ENCODE data around the gene RUFY3.

The RUFY3 gene

DNA sequence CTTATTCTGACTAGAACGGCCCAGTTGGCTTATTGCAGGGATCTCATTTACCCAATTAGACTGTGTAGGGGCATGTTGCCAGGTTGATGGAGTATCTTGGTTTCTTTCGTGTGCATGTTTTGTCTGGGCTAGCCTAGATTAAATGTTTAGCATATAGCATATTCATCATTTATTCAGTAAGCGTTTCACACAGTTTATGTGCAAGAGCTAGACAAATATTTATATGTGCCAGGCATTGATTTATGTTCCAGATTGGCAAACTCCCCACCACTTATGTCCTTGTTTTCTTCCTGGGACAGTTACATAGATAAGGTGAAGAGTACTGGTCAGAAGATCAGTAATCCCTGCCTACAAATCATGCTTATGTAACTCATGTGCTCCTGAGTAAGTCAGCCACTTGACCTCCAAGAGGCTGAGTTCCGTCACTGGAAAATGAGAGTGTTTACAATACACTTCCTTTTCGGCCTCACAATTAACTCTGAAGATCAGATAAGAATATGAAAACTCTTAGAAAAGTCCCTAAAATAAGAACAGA is 57.2 kb downstream of the RUFY3 start:
- DNase-seq (ENCODE audit: low spot score), result no peak

DNA sequence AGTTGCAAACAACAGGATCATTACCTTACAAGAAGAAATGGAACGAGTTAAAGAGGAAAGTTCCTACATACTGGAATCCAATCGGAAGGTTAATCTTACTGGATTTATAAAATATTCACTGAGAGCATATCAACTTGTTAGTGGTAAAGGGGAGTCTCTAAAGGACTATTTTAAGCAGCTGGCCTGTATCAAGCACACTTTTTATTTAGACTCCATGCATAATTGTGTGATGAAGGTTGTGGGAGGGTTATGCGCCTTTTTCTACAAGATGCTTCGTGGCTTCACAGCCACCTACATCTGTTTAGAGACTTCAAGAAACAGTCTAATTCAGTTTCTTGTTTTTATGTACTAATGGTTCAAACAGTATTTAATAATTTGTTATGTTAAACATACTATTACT is 61.3 kb downstream of the RUFY3 start:
- DNase-seq (ENCODE audit: low spot score), result no peak

DNA sequence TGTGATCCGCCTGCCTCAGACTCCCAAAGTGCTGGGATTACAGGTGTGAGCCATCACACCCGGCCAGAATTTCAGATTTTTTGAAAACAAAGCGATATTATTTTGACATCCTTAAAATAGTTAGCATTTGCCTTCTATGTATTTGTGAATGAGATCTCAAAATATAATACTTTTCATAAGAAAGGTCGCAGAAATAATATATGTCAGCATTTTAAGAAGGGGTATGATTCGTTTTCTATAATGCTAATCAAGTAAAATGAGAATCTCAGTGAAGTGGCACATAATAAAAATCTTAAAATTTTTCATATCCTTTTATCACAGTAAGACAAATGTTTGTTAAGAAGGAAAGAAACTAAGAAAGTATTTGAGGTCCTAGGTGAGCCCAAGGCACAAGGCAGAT is 65.7 kb downstream of the RUFY3 start:
- DNase-seq (ENCODE audit: low spot score), result no peak

- no peak for DNase-seq (ENCODE audit: low spot score)
These were observed 67.0 kb downstream of the RUFY3 start for GRCh38 chr4:70788733-70789132.

DNA sequence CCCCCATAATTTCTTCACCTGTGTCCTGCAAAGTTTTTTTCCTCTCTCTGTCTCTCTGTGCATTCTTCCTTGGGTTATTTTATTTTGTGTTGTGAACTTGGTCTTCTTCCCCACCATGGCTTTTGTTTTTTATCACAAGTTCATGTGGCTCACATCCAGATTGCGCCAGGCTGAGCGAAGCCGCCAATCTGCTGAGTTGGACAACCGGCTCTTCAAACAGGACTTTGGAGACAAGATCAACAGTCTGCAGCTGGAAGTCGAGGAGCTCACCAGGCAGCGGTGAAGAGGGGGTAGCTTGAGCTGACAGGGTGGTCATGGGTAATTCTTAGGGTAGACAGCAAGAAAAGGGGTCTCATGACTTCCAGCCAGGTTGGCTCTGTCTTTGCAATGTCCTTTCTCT is 71.9 kb downstream of the RUFY3 start:
- DNase-seq (ENCODE audit: low spot score), result no peak

DNA sequence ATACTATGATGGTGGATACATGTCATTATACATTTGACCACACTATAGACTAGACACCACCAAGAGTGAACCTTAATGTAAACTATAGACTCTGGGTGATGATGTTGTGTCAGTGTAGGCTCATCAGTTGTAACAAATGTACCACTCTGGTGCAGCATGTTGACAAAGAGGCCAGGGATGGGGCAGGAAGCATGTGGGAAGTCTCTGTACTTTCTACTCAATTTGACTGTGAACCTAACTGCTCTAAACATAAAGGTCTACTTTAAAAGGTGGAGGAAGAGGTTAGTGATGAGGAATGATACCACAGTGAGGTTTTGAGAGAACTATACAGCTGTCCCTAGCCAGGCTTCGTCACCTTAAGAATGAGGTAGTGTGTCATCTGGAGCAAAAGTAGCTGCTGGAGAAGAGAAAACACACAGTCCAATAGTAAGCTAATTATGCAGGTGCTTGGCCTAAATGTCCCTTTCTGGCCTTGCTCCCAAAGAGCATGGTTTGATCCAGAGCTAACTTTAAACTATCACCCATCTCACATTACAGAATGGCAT is 79.6 kb downstream of the RUFY3 start:
- DNase-seq (ENCODE audit: low spot score), result no peak

GRCh38 chr4:70802928-70803580 is 81.3 kb downstream of the RUFY3 start:
- DNase-seq (ENCODE audit: low spot score), result no peak

- DNase-seq (ENCODE audit: low spot score), result no peak
These were observed 86.4 kb downstream of the RUFY3 start for GRCh38 chr4:70808151-70808550.

DNA sequence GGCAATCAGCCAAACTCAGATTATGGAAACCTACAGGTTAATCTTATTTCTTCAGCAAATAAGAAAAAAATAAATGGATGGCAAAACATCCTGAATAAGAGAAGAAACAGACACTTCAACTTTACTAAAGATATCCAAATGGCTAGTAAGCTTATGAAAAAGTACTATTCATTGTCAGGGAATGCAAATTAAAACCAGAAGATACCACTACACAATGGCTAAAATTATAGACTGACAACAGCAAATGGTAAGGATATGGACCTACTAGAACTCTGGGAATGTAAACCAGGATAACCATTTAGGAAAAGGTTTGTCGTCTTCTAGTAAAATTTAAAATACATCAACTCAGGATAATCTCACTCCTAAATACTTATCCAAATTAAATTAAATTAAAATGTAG is 93.6 kb downstream of the RUFY3 start:
- no peak for DNase-seq (ENCODE audit: low spot score)

DNA sequence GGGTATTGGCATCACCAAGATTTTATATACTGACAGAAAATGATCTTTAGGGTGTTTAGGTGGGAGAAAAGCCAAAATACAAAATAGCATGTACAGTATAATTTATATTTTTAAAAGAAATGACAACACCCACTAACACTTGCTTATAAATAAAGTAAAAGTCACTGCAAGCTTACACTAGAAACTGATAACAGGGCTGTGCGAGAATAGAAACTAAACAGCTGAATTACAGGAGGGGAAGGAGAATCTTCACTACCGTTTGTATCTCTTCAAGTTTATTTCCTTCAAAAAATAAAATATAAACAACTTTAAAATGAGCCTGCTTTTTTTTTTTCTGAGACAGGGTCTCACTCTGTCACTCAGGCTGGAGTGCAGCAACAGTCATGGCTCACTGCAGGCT is 95.1 kb downstream of the RUFY3 start:
- no peak for DNase-seq (ENCODE audit: low spot score)

- no peak for DNase-seq (ENCODE audit: low spot score)
These were observed 96.5 kb downstream of the RUFY3 start for GRCh38 chr4:70818173-70818855.

DNA sequence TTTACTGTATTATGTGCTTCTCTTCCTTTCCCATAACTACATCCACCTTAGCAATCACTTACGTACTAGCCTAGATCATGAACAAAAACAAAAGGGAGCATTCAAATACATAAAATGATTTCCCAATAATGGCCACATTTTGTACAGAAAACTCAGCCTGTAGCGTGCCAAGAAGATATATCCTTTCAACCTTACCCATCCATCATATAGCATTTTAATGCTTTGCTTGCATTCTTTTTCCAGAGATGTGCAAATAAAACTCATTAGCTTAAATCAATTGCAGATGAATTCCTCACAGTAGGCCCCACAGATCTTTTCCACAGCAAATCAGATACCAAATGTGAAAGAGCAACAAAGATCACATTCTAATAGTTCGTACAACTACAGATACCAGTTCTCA is 97.2 kb downstream of the RUFY3 start:
- no peak for DNase-seq (ENCODE audit: low spot score)

DNA sequence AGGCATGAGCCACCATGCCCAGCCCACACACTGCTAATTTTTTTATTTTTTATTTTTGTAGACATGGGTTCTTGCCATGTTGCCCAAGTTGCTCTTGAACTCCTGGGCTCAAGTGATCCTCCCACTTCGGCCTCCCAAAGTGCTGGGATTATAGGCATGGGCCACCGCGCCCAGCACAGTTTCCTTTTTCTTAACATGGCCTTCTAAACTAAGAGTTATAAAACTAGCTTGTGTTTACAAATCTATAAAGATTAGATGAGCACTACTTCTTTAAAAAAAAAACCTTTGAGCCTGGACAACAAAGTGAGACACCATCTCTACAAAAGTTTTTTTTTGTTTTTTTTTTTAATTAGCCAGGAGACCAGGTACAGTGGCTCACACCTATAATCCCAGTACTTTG is 107.3 kb downstream of the RUFY3 start:
- no peak for DNase-seq (ENCODE audit: low spot score)

DNA sequence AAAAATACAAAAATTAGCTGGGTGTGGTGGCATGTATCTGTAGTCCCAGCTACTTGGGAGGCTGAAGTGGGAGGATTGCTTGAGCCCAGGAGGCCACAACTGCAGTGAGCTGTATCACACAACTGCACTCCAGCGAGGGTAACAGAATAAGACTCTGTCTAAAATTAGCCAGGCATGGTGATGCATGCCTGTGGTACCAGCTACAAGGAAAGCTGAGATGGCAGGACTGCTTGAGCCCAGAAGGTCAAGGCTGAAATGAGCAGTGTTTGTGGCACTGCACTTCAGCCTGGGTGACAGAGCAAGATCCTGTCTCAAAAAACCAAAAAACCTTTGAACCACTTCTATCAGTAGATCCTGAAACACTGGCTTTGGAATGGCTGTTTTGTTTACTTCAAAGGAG is 107.7 kb downstream of the RUFY3 start:
- DNase-seq (ENCODE audit: low spot score), result no peak

GRCh38 chr4:70830054-70830453 is 108.3 kb downstream of the RUFY3 start:
- DNase-seq (ENCODE audit: low spot score), result no peak

DNA sequence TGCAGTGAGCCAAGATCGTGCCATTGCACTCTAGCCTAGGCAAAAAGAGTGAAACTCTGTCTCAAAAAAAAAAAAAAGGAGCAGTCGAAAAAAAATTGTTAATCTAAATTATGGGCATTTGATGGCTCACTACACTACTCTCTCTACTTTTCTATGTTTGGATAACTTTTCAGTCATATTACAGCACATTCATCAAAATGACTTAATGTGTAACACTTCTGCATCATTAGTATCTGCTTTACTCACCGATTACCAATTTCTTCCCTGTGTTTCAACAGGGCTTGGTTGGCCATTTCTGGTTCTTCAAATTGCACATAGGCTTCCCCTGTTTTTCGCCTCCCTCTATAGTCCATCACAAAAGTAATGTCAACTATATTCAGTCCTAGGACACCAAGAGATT is 109.5 kb downstream of the RUFY3 start:
- DNase-seq (ENCODE audit: low spot score), result no peak

DNA sequence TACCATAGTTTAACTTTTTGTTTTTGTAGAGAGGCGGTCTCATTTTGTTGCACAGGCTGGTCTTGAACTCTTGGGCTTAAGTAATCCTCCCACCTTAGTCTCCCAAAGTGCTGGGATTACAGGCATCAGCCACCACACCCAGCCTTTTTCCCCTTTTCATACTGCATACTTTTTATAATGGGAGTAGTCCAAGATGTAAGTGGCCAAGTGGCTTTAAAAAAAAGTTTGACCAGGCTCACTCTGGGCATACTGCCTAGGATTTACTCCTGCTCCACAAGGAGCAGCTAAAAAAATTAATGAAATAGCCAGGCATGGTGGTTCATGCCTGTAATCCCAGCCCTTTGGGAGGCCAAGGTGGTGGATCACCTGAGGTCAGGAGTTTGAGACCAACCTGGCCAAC is 111.9 kb downstream of the RUFY3 start:
- no peak for DNase-seq (ENCODE audit: low spot score)

GRCh38 chr4:70836081-70836480 is 114.3 kb downstream of the RUFY3 start:
- DNase-seq (ENCODE audit: low spot score), result no peak

DNA sequence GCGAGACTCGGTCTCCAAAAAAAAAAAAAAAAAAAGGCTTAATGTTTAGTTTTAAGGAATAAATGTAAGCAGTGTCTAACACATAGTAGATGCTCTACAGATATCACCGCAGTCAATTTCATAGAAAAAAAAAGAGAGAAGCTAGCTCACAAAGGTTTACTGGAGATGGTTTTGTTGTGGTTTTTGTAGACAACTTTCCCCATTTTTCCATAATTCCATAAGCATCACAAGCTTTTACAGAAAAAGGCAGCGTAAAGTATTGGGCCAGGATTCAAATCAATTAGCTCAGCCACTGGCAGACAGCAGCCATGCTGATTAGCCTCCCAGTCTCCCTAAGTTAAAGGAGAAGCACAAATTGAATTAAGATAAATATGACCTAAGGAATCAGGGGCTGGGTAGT is 116.4 kb downstream of the RUFY3 start:
- no peak for DNase-seq (ENCODE audit: low spot score)

DNA sequence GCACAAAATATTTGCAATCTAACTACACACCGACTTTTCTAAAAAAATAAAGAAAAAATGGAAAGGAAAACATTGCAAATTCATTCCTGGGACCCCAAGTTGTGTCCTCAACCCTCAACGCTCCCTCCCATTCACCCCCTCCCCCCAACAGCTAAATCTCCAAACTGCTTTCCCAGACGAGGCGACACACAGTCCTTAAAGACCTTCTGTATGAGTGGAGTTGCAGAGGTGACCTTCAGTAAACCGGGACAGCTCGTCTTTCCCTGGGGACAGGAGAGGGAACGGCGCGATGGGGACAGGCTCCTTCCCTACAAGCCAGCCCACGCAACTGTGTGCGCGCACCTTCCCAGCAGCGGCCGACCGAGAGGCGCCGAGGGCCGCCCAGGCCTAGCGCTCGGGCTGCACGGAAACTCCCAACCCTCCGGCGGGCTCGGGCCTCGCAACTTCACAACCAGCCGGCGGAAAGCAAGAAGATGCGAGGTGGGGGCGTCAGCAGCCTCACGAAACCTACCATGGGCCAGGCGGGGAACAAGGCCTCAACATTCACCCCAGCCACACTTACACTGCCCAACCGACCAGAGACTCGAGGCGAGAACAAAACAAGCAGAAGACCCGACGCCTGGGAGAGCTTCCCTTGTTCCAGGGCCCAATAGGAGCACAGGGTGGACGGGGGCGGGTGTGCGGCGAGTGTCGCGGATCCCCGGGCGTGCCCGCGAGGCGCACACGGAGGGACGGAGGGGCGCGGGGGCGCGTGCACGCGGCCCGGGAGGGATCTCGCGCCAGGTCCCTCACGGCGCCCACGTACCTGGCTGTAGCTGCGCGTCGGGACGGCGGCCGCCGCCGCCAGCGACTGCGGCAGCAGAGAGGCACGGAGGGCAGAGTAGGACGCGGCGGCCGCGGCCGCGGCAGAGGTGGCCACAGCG is 117.2 kb downstream of the RUFY3 start:
- DNase-seq (ENCODE audit: low spot score), result peak; percentile 70

- peak; percentile 93 for DNase-seq (ENCODE audit: low spot score)
These were observed 117.9 kb downstream of the RUFY3 start, which contains the start of gene GRSF1 for GRCh38 chr4:70839589-70840093. Gene GRSF1 (minus strand): TSS chr4:70839890. CDS start chr4:70839827, 63 bp downstream.

DNA sequence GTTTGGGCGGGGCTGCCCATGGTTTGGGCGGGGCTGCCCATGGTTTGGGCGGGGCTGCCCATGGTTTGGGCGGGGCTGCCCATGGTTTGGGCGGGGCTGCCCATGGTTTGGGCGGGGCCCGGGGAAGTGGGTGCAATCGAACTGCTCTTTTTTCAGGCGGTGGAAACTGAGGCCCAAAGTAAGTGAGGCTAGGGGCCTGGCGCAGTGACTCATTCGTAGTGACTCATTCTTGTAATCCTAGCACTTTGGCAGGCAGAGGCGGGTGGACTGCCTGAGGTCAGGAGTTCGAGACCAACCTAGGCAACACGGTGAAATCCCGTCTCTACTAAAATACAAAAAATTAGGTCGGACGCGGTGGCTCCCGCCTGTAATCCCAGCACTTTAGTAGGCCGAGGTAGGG is 118.4 kb downstream of the RUFY3 start:
- peak; percentile 47 for DNase-seq (ENCODE audit: low spot score)

Measured in NAMALWA (cell line).